COLO668 (cell line): Measurements from ENCODE around the gene TBC1D16.
A peak's percentile ranks its signal among the peaks of the same experiment; 100 is the strongest.

Experiments used
- DNase-seq: peaks from one replicate; lab custom pipeline; 2025; ENCODE audit not compliant: unreplicated experiment; lab: John Stamatoyannopoulos, UW

Gene TBC1D16

DNA sequence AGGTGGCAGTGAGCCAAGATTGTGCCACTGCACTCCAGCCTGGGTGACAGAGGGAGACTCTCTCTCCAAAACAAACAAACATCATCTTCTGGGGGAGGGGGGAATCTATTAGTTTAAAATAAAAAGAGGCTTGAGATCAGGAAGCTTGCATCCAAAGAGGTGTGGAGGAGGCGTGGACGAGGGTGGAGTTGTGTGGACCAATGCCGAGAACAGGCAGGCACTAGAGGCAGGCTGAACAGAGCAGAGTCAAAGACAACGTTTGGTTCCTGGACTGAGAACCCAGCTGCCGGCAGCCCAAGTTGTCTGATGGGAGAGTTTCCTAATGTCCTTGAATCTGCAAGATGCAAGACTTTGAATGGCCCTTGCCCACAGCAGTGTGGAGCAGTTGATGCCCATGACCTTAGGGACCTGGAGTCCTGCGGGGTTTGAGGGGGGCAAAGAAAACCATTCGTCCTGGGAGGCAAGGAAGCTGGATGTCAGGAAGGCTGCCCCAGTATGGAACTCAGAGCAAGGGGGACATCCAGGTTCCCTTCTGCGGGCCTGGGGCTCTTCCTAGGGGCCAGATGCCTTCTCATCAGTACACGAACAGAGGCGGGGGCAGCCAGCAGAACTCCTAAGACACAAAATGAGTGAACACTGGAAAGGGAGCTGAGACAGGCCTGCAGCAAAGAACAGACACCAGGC lies 9.2 kb downstream of the TBC1D16 start:
- peak; percentile 47 for DNase-seq

DNA sequence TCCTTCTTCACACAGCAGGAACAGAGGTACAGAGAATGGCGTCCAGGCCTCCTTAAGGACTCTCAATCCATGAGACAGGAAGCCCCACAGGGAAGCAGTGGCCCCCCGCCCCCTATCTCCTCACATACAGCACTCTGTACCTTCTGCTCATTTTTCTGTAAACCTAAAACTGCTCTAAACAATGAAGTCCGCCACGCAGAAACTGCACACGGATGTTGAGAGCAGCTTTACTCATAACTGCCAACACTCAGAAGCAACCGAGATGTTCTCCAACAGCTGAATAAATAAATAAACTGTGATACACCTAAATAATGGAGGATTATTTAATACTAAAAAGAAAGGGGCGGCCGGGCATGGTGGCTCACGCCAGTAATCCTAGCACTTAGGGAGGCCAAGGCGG lies 9.9 kb downstream of the TBC1D16 start:
- peak; percentile 50 for DNase-seq

DNA sequence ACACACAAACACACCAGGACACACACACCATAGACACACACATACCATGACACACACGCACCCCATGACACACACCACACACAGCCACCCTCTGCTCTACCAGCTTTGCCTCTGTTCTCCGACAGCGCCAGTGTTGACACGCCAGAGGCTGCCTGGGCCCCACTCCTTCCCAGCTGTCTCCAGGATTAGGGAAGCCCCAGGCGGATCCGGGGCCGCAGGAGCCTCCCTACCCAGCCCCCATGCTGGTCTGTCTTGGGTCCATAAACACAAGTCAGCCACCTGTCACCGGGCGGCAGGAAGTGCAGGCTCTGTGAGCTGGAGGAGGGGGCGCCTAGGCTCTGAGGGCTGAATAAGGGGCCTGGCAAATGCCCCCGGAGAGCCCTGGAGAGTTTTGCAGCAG lies 10.5 kb downstream of the TBC1D16 start:
- DNase-seq, result peak; percentile 78

- no peak for DNase-seq
These were observed 11.3 kb downstream of the TBC1D16 start for GRCh38 chr17:80024206-80024972.

DNA sequence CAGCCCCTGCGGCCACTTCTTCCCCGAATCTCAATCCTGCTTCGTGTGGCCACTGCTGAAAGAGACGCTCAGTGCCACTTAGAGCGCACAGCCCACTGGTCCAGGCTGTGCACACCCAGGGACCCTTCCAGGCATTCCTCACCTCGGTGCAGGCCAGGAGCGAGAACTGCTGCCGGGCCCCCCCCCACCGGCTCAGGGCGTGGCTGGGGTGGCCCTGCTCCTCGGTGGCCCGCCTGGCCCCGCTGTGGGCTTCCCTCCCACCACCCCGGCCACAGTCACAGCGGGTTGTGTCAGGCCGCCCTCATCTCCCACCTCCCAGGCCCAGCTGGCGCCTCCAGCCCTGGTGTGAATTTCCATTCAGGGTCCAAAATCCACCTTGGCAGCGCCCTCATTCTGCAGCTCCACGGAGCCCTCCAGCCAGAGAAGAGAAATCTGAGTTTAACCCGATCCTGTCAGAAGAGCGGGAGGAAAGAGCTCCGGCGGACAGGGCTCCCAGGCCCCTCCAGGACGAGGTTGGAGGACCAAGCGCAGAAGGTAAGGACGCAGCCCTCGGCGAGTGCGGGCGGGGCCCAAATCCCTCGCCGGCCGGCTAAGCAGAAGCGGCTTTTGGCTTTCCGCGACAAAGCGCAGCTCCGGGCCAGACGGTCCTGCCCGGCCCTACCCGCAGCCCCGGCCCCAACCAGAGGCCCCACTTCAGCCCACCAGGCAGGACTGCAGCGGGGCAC lies 12.0 kb downstream of the TBC1D16 start:
- DNase-seq, result peak; percentile 16

DNA sequence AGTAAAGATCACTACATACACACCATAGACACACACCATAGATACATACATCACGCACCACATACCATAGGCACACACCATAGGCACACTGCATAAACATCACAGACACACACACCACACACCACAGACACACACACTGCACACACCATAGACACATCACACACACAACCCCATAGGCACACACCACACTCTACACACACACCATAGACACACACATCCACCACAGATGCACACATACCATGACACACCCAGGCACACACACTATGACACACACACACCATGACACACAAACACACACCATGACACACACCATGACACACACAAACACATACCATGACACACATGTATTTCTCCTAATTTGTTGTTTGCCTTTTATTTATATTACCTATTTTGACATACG lies 14.1 kb downstream of the TBC1D16 start:
- DNase-seq, result no peak

DNA sequence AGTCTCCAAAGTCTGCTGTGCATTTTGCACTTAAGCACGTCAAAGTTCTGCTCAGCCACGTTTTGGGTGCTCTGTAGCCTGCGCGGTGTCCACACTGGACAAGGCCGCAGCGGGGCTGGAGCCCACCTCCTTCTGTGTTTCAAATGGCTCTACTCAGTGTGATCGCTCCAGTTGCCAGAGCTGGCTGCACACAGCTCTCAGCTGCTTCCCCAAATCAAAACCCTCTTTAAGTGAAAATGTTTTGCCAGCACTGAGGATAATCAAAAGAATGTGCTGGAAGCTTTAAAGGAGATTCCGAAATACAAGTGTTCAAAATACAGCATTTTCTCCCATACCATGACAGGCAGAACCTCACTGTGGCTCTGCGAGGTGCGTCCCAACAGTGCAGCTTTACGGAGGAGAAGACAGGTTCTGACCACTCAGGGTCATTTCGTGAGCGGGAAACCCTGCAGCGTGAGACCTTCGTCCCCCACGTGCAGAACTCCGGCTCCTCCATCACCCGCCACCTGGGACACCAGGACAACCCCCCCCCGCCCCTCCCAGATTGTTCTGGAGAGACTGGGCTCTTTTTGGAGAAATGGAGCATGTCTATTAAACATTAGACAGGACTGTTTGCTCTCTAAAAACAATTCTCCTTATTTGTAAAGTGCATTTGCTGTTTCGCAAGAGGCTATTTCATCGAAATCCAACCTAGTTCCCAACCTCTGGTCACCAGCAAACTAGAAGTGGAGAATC lies 16.6 kb downstream of the TBC1D16 start:
- DNase-seq, result no peak

GRCh38 chr17:80017226-80018010 lies 18.3 kb downstream of the TBC1D16 start:
- DNase-seq, result no peak

DNA sequence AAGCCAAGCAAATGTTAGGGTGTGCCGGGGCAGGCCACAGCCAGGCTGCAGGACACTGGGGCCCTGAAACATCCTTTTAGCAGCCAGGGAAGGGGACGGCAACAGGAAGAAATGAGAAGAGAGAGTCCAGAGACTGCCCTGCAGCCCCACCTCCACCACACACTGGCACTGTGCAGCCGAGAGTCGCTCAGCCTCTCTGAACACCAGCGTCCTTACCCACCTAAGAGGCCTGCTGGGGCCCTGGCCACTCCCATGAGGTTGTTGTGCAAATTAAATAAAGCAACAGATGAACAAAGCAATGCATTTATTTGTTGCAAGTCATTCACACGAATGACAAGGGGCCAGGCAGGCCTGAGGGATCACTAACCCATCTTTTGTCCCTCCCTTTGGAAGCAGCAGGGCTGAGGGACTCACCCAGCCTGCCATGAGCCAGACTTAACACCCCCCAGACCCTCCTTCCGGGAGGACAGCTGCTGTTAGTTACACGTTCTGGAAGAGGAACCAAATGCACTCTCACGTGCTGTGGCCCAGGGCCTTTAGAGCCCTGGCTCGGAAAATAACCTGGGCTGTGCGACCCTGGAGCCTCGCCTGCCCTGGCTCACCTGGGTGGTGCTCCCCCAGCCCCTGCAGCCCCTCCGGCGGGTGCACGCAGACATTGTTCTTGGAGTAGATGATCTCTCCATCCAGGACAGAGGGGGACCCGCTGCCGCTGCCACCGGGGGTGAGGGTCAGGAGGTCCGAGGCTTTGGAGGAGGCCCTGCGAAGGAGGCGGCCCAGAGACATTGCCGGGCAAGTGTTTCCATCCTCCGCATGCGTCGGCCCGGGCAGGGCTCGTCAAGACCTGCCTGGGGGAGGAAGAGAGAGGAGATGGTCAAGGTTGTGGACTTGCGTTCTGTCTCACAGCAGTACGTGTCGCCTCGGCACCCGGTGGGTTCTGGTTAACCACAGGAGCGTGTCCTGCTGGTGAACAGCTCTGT lies 22.6 kb downstream of the TBC1D16 start:
- no peak for DNase-seq

DNA sequence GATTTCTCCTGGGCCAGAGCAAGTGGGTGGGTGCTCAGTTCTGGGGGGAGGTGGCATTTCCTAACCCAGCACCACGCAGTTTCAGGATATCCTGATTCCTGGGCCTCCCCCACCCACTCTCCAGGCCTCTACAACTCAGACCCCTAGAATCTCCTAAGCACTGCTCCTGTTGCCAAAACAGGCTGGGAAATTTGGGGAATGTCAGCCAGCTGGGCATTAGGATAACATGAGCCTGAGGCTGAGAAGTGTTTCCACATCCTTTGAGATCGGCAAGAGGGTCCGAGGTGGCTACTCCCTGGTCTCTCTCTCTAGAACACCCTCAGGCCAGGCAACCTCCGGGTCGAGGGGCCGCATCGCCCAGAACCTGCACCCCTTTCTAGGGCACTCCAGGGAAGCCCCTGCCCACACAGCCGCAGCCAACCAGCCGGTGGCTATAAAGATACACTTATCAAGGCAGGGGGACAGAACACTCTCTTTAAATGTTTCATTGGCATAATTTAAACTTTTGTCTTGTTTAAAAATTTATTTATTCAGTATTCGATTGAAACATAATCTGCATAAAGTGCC lies 23.6 kb downstream of the TBC1D16 start:
- DNase-seq, result no peak

- no peak for DNase-seq
These were observed 25.3 kb downstream of the TBC1D16 start for GRCh38 chr17:80010283-80010858.

- no peak for DNase-seq
These were observed 26.0 kb downstream of the TBC1D16 start for GRCh38 chr17:80009391-80010282.

DNA sequence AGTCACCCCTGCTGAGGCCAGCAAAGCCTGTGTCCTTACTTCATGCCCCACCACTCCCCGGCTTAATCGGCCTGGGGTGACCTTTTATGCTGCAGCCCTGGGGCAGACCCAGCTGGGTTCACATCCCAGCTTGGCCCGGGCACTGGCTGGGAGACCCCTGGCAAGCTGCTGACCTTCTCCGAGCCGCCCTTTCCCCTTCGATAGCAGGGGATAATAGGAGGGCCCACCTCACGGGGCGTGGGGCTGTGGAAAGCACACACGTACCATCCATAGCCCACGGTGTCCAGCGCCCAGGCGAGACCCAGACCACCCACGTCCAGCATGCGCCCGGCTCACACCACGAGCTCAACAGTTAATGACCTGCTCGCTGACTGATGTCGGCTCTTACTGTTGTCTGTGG lies 26.8 kb downstream of the TBC1D16 start:
- no peak for DNase-seq

GRCh38 chr17:80008383-80008840 lies 27.3 kb downstream of the TBC1D16 start:
- peak; percentile 88 for DNase-seq

GRCh38 chr17:80007939-80008338 lies 27.7 kb downstream of the TBC1D16 start:
- DNase-seq, result no peak

DNA sequence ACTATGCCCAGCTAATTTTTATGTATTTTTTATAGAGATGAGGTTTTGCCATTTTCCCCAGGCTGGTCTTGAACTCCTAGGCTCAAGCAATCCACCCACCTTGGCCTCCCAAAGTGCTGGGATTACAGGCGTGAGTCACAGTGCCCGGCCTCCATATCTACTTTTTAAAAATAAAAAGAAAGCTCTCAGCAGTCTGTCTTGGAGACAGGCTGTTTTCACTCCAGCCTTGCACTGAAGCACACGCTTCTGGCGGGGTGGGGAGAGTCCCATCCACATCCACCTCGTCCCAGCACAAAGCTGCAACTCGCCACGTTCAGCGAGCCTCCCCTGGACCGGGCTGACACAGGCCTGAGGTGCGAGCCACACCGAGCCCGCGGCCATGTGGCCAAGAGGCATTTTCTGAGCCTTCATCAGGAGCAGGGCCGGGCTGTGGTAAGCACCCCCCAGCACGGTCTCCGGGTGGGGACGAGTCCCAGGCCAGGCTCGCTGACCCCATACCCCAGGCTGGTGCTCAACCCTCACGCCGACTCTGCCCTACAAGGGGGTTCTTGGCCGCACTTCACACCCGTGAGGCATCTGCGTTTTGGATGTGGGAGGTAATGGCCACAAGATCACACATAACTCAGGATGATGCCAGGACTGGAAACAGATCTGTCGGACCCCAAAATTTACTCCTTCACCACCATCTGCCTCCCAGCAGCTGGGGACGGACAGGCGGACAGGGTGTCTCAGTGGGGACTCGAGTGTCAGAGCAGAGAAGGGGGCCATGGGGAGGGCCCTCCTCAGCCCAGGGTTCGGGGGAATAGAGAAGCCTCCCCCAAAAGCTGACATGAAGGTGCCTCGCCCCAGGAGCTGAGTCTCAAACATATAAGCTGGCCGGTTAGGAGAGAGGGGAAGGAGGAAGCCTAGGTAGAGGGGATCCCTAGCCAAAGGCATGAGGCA lies 28.6 kb downstream of the TBC1D16 start:
- DNase-seq, result no peak
